Tibial nerve (tissue), 3 donors: Measurements from ENCODE around the gene KCNH1.

Experiments
- CTCF ChIP-seq, 5 experiments: fragments of 200-600 bp in 3 of 5; fragments of 450-650 bp in 2 of 5; sonication (generic) in 3 of 5; IDR thresholded peaks; one replicate each; pipeline ENCODE4 v1.5.1; 2016 to 2019; ENCODE audit warnings: antibody characterized with exemption in 5 of 5, mild to moderate bottlenecking in 3 of 5, moderate library complexity in 2 of 5
- POLR2A ChIP-seq, 2 donors: fragments of 450-650 bp; IDR thresholded peaks; one replicate each; pipeline ENCODE4 v1.6.1; 2017; ENCODE audit warnings: antibody characterized with exemption in 2 of 2, mild to moderate bottlenecking in 2 of 2, moderate library complexity in 2 of 2

DNA sequence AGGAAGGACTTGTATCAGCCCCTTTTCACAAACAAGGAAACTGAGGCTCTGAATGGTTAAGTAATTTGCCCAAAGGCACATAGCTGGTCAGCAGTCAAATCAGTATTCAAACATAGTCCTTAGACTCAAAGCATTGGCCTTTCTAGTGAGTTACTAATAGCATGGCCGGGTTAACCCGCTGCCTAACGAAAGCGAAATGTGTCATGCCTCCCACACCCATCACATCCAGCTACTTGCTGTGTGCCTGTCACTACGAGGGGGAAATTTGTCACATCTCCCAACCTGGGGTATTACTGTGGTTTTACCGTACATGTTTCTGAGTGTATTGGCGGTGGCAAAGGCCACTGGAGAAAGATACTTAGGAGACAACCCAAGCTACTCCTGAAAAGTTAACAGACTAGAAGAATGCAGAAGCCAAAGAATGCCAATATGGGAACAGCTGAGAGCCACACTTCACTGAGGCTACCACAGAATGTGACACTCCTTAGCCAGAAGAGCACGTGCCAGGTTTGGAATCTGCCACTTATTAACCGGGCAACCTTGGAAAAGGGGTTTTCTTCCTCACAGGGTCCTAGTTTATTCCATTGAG, 363.5 kb downstream of the KCNH1 start:
- TF ChIP-seq POLR2A (IDR thresholded peaks at IDR 0.05) (no peak), CTCF (IDR thresholded peaks at IDR 0.05) (no peak)
